ENCODE results near the gene RC3H1. TPM values are rescaled to one million over a fixed set of nuclear protein-coding genes. Genes with fewer than 3 reads are reported as not detected.
"Not testable (repeated sequence)": the region's sequence is repeated elsewhere in the genome, so short reads cannot be mapped to it uniquely, and the experiment has no call there.

RC3H1 gene
- total and polyA plus RNA-seq, 2 experiments from 2014 or later = 7.7 to 28.1 TPM

DNA sequence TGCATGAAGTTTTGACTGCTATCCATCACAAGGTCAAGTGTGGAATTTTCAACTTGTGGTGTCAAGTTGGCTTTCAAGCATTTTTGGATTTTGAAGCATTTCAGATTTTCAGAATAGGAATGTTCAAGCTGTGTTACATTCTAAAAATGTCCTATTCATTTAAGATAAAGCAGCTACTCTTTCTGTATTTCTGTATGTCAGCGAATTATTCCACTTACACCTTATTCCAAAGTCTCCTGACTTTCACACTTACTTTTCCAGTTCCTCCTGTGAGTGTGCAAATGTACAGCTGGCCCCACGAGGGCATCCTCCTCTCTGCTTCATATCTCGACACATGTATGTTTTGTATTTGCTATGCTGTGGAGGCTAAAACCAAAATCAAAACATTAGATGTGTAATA, 51.9 kb downstream of the RC3H1 start:
- TF ChIP-seq, protein P1, sequence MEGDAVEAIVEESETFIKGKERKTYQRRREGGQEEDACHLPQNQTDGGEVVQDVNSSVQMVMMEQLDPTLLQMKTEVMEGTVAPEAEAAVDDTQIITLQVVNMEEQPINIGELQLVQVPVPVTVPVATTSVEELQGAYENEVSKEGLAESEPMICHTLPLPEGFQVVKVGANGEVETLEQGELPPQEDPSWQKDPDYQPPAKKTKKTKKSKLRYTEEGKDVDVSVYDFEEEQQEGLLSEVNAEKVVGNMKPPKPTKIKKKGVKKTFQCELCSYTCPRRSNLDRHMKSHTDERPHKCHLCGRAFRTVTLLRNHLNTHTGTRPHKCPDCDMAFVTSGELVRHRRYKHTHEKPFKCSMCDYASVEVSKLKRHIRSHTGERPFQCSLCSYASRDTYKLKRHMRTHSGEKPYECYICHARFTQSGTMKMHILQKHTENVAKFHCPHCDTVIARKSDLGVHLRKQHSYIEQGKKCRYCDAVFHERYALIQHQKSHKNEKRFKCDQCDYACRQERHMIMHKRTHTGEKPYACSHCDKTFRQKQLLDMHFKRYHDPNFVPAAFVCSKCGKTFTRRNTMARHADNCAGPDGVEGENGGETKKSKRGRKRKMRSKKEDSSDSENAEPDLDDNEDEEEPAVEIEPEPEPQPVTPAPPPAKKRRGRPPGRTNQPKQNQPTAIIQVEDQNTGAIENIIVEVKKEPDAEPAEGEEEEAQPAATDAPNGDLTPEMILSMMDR (IDR thresholded peaks at IDR 0.05; ENCODE audit: low read depth, low read length) = no peak
- no peaks in the 10 kb centered on the region for H3K9me3 ChIP-seq (ENCODE audit: low read depth)

DNA sequence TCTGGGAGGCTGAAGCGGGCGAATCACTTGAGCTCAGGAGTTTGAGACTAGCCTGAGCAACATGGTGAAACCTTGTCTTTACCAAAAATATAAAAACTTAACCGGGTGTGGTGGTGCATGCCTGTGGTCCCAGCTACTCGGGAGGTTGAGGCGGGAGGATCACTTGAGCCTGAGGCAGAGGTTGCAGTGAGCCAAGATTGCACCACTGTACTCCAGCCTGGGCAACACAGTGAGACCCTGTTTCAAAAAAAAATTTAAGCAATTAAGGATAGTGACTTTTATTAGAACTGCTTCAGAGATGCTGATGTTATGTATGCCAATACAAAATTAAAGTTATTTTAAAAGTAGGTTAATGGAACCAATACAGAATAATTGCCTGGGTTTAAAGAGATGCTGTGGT, 56.3 kb downstream of the RC3H1 start:
- not testable (repeated sequence) for H3K27me3 ChIP-seq; DNase-seq (ENCODE audit: low read depth in 1 of 2, low spot score in 1 of 2); H3K4me1 ChIP-seq (ENCODE audit: low read depth); H3K9me3 ChIP-seq (ENCODE audit: low read depth); H3K4me3 ChIP-seq; H3K27ac ChIP-seq
- peaks cover 85% of the 10 kb centered on the region for H3K36me3 ChIP-seq

More for the DNA sequence above, 51.9 kb downstream of the RC3H1 start:
- H3K4me1 ChIP-seq (ENCODE audit: low read depth) = no peaks in the 10 kb centered on the region
- peaks cover 82% of the 10 kb centered on the region for H3K36me3 ChIP-seq
- DNase-seq (ENCODE audit: low read depth in 1 of 2, low spot score in 1 of 2) = no peak
- no peaks in the 10 kb centered on the region for H3K27me3 ChIP-seq
- H3K4me3 ChIP-seq = no peak overlapping the region
- H3K27ac ChIP-seq = no peak overlapping the region

- no peaks in the 10 kb centered on the region for H3K27me3 ChIP-seq
- H3K36me3 ChIP-seq = peaks cover 91% of the 10 kb centered on the region
- H3K4me1 ChIP-seq (ENCODE audit: low read depth) = no peaks in the 10 kb centered on the region
- H3K9me3 ChIP-seq (ENCODE audit: low read depth) = no peaks in the 10 kb centered on the region
- TF ChIP-seq, protein P1 (IDR thresholded peaks at IDR 0.05; ENCODE audit: low read depth, low read length) = no peak
- H3K4me3 ChIP-seq = no peak overlapping the region
- no peak overlapping the region for H3K27ac ChIP-seq
- no peak for DNase-seq (ENCODE audit: low read depth in 1 of 2, low spot score in 1 of 2)
These were observed 58.7 kb downstream of the RC3H1 start for GRCh38 chr1:173963477-173963876.

DNA sequence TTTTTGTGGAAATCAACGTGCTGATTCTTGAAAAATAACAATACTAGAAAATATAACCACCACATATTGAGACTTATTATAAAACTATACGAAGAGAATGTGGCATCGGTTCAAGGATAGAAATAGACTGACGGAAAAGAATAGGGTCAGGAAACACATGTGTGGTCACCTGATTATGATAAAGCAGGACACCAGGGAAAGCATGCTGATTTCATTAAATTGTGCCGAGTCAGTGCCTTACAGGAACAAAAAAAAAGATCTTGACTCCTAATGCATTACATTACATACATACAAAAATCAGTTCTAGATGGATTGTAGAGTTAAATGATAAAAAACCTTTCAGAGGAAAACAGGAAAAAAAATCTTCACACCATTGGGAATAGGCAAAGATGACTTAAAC, 61.5 kb downstream of the RC3H1 start:
- TF ChIP-seq, protein P1 (IDR thresholded peaks at IDR 0.05; ENCODE audit: low read depth, low read length) = no peak
- Histone ChIP-seq H3K4me3 (no peak overlapping the region), H3K36me3 (peaks cover 86% of the 10 kb centered on the region), H3K4me1 (ENCODE audit: low read depth) (no peaks in the 10 kb centered on the region), H3K27ac (no peak overlapping the region), H3K27me3 (no peaks in the 10 kb centered on the region), H3K9me3 (ENCODE audit: low read depth) (no peaks in the 10 kb centered on the region)
- peak in 1 of 2 donors; percentile 24 for DNase-seq (ENCODE audit: low read depth in 1 of 2, low spot score in 1 of 2)

GRCh38 chr1:173954179-173954578, 68.0 kb downstream of the RC3H1 start:
- peaks cover 71% of the 10 kb centered on the region for H3K36me3 ChIP-seq
- no peaks in the 10 kb centered on the region for H3K4me1 ChIP-seq (ENCODE audit: low read depth)
- H3K4me3 ChIP-seq = no peak overlapping the region
- peak in 1 of 2 donors; percentile 5 for DNase-seq (ENCODE audit: low read depth in 1 of 2, low spot score in 1 of 2)
- TF ChIP-seq, protein P1 (IDR thresholded peaks at IDR 0.05; ENCODE audit: low read depth, low read length) = no peak
- no peaks in the 10 kb centered on the region for H3K9me3 ChIP-seq (ENCODE audit: low read depth)
- no peak overlapping the region for H3K27ac ChIP-seq
- H3K27me3 ChIP-seq = no peaks in the 10 kb centered on the region

- TF ChIP-seq, protein P1 (IDR thresholded peaks at IDR 0.05; ENCODE audit: low read depth, low read length) = no peak
- H3K36me3 ChIP-seq = peaks cover 79% of the 10 kb centered on the region
- no peak overlapping the region for H3K27ac ChIP-seq
These were observed 73.6 kb downstream of the RC3H1 start for GRCh38 chr1:173948594-173948993.

More at GRCh38 chr1:173948594-173948993, 73.6 kb downstream of the RC3H1 start:
- Histone ChIP-seq H3K4me3 (no peak overlapping the region), H3K4me1 (ENCODE audit: low read depth) (no peaks in the 10 kb centered on the region), H3K9me3 (ENCODE audit: low read depth) (no peaks in the 10 kb centered on the region), H3K27me3 (no peaks in the 10 kb centered on the region)
- DNase-seq (ENCODE audit: low read depth in 1 of 2, low spot score in 1 of 2) = no peak
